HepG2 (cell line): Measurements from ENCODE around the gene HSP90AB1. TPM values are rescaled to one million over a fixed set of nuclear protein-coding genes. Genes with fewer than 3 reads are reported as not detected.
A peak's percentile ranks its signal among the peaks of the same experiment; 100 is the strongest.

Source experiments
- ARNT2 ChIP-seq: sonication (generic); formaldehyde crosslinking; IDR thresholded peaks from 2 replicates; pipeline ENCODE4 v1.8.0; 2022; ENCODE audit warnings: mild to moderate bottlenecking, low read depth, missing genetic modification reagents, moderate library complexity
- BHLHE40 ChIP-seq: IDR thresholded peaks from 2 replicates; pipeline ENCODE4 v1.6.1; 2011; ENCODE audit warnings: low read length, improper control_type of control experiment
- CEBPB ChIP-seq: IDR thresholded peaks from 2 replicates; pipeline ENCODE4 v1.6.1; 2011; ENCODE audit warnings: low read depth, low read length, improper control_type of control experiment, borderline replicate concordance
- DMAP1 ChIP-seq: IDR thresholded peaks from 2 replicates; pipeline ENCODE4 v1.6.1; 2016
- ERF ChIP-seq: IDR thresholded peaks from 2 replicates; pipeline ENCODE4 v1.6.1; 2018; ENCODE audit warnings: missing biosample characterization, missing genetic modification reagents
- FOXO4 ChIP-seq: sonication (generic); formaldehyde crosslinking; conservative IDR thresholded peaks from 2 replicates; pipeline ENCODE4 v1.8.1; 2023; ENCODE audit warnings: missing genetic modification reagents
- FOXP1 ChIP-seq, 2 experiments: fragments of 450-650 bp in 1 of 2; IDR thresholded peaks; 2 replicates each; pipeline ENCODE4 v1.6.1; 2017 to 2018; ENCODE audit warnings: antibody characterized with exemption in 1 of 2
- JUNB ChIP-seq: sonication (generic); formaldehyde crosslinking; IDR thresholded peaks from 2 replicates; pipeline ENCODE4 v1.8.0; 2022; ENCODE audit warnings: missing genetic modification reagents, mild to moderate bottlenecking, borderline replicate concordance
- MEIS2 ChIP-seq: sonication (generic); formaldehyde crosslinking; IDR thresholded peaks from 2 replicates; pipeline ENCODE4 v1.9.0; 2021; ENCODE audit warnings: mild to moderate bottlenecking, missing genetic modification reagents
- NR2F2 ChIP-seq: IDR thresholded peaks from 2 replicates; pipeline ENCODE4 v1.6.1; 2012; ENCODE audit warnings: low read depth, inconsistent platforms, borderline replicate concordance
- SALL1 ChIP-seq: sonication (generic); formaldehyde crosslinking; IDR thresholded peaks from 2 replicates; pipeline ENCODE4 v1.8.0; 2022; ENCODE audit warnings: mild to moderate bottlenecking, missing genetic modification reagents
- TARDBP ChIP-seq: sonication (generic); formaldehyde crosslinking; IDR thresholded peaks from 2 replicates; pipeline ENCODE4 v1.8.0; 2022; ENCODE audit warnings: mild to moderate bottlenecking, missing genetic modification reagents
- TOPORS ChIP-seq: sonication (generic); formaldehyde crosslinking; IDR thresholded peaks from 2 replicates; pipeline ENCODE4 v1.8.0; 2023; ENCODE audit warnings: mild to moderate bottlenecking, missing genetic modification reagents
- ZBTB21 ChIP-seq: sonication (generic); formaldehyde crosslinking; IDR thresholded peaks from 2 replicates; pipeline ENCODE4 v1.4.0; 2020; ENCODE audit warnings: missing genetic modification reagents
- ZNF10 ChIP-seq: sonication (generic); formaldehyde crosslinking; IDR thresholded peaks from 2 replicates; pipeline ENCODE4 v1.4.0; 2020; ENCODE audit warnings: mild to moderate bottlenecking, low read depth, missing genetic modification reagents, borderline replicate concordance
- ZNF143 ChIP-seq: sonication (generic); formaldehyde crosslinking; IDR thresholded peaks from 2 replicates; pipeline ENCODE4 v1.4.0; 2020; ENCODE audit warnings: missing genetic modification reagents
- ZNF235 ChIP-seq: sonication (generic); formaldehyde crosslinking; IDR thresholded peaks from 2 replicates; pipeline ENCODE4 v1.8.1; 2023; ENCODE audit warnings: mild to moderate bottlenecking, missing genetic modification reagents, borderline replicate concordance
- ZNF292 ChIP-seq: sonication (generic); formaldehyde crosslinking; IDR thresholded peaks from 2 replicates; pipeline ENCODE4 v1.8.1; 2022; ENCODE audit warnings: mild to moderate bottlenecking, low read depth, missing genetic modification reagents, borderline replicate concordance
- ZNF558 ChIP-seq: sonication (generic); formaldehyde crosslinking; IDR thresholded peaks from 2 replicates; pipeline ENCODE4 v1.9.0; 2022; ENCODE audit warnings: mild to moderate bottlenecking, missing genetic modification reagents, borderline replicate concordance
- ZNF629 ChIP-seq: sonication (generic); formaldehyde crosslinking; conservative IDR thresholded peaks from 2 replicates; pipeline ENCODE4 v1.5.0; 2020; ENCODE audit warnings: missing genetic modification reagents
- ZNF761 ChIP-seq: sonication (generic); formaldehyde crosslinking; conservative IDR thresholded peaks from 2 replicates; pipeline ENCODE4 v1.4.0; 2020; ENCODE audit warnings: mild to moderate bottlenecking, missing genetic modification reagents
- ZSCAN31 ChIP-seq: sonication (generic); formaldehyde crosslinking; IDR thresholded peaks from 2 replicates; pipeline ENCODE4 v1.5.0; 2020; ENCODE audit warnings: low read depth, mild to moderate bottlenecking, missing genetic modification reagents
- polyA plus RNA-seq, 8 experiments: library from polyadenylated mRNA; depleted of rRNA in 3 of 8; stranded (reverse) in 7 of 8; unstranded in 1 of 8; fragments of >200 nt; fragmentation: Illumina TruSeq in 4 of 8; extraction: Trizol in 4 of 8; gene quantifications; 2 replicates each; pipeline versions ENCODE4 v1.2.1 to v1.2.3, GENCODE V29; 2011 to 2016; ENCODE audit warnings: low read depth in 4 of 8, missing spikeins in 1 of 8, mixed read lengths in 1 of 8; ENCODE audit not compliant: insufficient read depth in 1 of 8
- total RNA-seq, 5 experiments: library from RNA; depleted of rRNA; stranded (reverse); fragments of >200 nt; fragmentation: Illumina TruSeq; extraction: Trizol; gene quantifications; 2 replicates each; pipeline ENCODE4 v1.2.3, GENCODE V29; 2016; ENCODE audit warnings: low read depth in 1 of 5
- TF ChIP-seq, protein P1 (sequence below): fragments of 450-650 bp; IDR thresholded peaks from 2 replicates; pipeline ENCODE4 v1.6.1; 2016
- TF ChIP-seq, protein P2 (sequence below): sonication (generic); formaldehyde crosslinking; IDR thresholded peaks from 2 replicates; pipeline ENCODE4 v1.5.1; 2020; ENCODE audit warnings: mild to moderate bottlenecking, moderate library complexity, missing genetic modification reagents

The HSP90AB1 gene
- total and polyA plus RNA-seq, 2 of the 13 experiments (the other 11 are each of a cell fraction or from before 2014, with no cell fraction given) = 1,325 to 1,472 TPM

DNA sequence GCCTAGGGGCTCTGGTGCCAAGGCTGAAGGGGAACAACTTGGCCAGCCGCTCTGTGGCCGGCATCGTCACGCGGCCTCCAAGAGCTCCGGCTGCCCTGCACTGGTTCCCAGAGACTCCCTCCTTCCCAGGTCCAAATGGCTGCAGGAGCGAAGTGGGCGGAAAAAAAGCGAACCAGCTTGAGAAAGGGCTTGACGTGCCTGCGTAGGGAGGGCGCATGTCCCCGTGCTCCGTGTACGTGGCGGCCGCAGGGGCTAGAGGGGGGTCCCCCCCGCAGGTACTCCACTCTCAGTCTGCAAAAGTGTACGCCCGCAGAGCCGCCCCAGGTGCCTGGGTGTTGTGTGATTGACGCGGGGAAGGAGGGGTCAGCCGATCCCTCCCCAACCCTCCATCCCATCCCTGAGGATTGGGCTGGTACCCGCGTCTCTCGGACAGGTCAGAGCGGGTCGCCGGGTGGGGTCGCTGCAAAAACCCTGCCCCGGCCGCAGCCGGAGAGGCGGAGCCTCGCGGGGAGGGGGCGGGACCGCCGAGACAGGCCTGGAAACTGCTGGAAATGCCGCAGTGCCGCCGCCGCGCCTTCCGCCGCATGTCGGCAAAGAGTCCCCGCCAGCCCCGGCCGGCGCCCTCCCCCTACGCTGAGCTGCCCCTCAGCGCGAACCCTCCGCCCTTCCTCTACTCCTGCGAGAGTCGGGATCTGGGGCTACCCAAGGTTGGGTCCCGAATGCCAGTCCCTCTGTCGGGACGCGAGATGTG lies 814 bp upstream of the HSP90AB1 start (continued):
- peak; percentile 91 for TF ChIP-seq MEIS2 (CRISPR knock-in tag)
- peak; percentile 47; the same call in 1 of the 2 replicates for TF ChIP-seq ZNF629 (CRISPR knock-in tag)
- TF ChIP-seq TARDBP (CRISPR knock-in tag) = peak; percentile 87
- 0 out of 2 replicates have a peak, but pooled peaks have one; percentile 38 for TF ChIP-seq BHLHE40
- no peak for TF ChIP-seq ZNF143 (CRISPR knock-in tag)
- TF ChIP-seq, protein P1, sequence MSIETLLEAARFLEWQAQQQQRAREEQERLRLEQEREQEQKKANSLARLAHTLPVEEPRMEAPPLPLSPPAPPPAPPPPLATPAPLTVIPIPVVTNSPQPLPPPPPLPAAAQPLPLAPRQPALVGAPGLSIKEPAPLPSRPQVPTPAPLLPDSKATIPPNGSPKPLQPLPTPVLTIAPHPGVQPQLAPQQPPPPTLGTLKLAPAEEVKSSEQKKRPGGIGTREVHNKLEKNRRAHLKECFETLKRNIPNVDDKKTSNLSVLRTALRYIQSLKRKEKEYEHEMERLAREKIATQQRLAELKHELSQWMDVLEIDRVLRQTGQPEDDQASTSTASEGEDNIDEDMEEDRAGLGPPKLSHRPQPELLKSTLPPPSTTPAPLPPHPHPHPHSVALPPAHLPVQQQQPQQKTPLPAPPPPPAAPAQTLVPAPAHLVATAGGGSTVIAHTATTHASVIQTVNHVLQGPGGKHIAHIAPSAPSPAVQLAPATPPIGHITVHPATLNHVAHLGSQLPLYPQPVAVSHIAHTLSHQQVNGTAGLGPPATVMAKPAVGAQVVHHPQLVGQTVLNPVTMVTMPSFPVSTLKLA = peak; percentile 2; the same call in 1 of the 2 replicates
- no peak for TF ChIP-seq CEBPB
- no peak for TF ChIP-seq FOXO4 (CRISPR knock-in tag)
- TF ChIP-seq ZNF761 = peak; percentile 29; the same call in 1 of the 2 replicates
- TF ChIP-seq SALL1 (CRISPR knock-in tag) = peak; percentile 57
- TF ChIP-seq ZNF235 (CRISPR knock-in tag) = peak; percentile 58; the same call in 1 of the 2 replicates
- TF ChIP-seq JUNB (CRISPR knock-in tag) = peak; percentile 31; the same call in 1 of the 2 replicates
- TF ChIP-seq ZNF292 = no peak; the same call in none of the 2 replicates
- no peak for TF ChIP-seq NR2F2
- TF ChIP-seq ZNF10 (CRISPR knock-in tag) = no peak
- 0 out of 2 replicates have a peak, but pooled peaks have one; percentile 39 for TF ChIP-seq ZNF558
- TF ChIP-seq ARNT2 = peak; percentile 97
- TF ChIP-seq, protein P2, sequence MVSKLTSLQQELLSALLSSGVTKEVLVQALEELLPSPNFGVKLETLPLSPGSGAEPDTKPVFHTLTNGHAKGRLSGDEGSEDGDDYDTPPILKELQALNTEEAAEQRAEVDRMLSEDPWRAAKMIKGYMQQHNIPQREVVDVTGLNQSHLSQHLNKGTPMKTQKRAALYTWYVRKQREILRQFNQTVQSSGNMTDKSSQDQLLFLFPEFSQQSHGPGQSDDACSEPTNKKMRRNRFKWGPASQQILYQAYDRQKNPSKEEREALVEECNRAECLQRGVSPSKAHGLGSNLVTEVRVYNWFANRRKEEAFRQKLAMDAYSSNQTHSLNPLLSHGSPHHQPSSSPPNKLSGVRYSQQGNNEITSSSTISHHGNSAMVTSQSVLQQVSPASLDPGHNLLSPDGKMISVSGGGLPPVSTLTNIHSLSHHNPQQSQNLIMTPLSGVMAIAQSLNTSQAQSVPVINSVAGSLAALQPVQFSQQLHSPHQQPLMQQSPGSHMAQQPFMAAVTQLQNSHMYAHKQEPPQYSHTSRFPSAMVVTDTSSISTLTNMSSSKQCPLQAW = peak; percentile 72
- TF ChIP-seq TOPORS (CRISPR knock-in tag) = peak; percentile 50; the same call in 1 of the 2 replicates
- peak; percentile 91 for TF ChIP-seq DMAP1 (CRISPR knock-in tag)
- peak; percentile 80; the same call in 1 of the 2 replicates for TF ChIP-seq ZSCAN31
- TF ChIP-seq FOXP1 (IDR thresholded peaks at IDR 0.05) = no peak
- peak; percentile 57; the same call in 1 of the 2 replicates for TF ChIP-seq FOXP1 (CRISPR knock-in tag; IDR thresholded peaks at IDR 0.05)
- peak; percentile 69; the same call in 1 of the 2 replicates for TF ChIP-seq ERF (CRISPR knock-in tag)
- peak; percentile 51 for TF ChIP-seq ZBTB21 (CRISPR knock-in tag)
